GM18861 (cell line): ENCODE data around the gene DPYSL3.
"Not testable (repeated sequence)": the region's sequence is repeated elsewhere in the genome, so short reads cannot be mapped to it uniquely, and the experiment has no call there.

ENCODE experiments used
- ATAC-seq: cut with Tn5 transposase; IDR thresholded peaks from one replicate; pipeline ENCODE4 v1.9.1; 2021; ENCODE audit not compliant: unreplicated experiment

The DPYSL3 gene

DNA sequence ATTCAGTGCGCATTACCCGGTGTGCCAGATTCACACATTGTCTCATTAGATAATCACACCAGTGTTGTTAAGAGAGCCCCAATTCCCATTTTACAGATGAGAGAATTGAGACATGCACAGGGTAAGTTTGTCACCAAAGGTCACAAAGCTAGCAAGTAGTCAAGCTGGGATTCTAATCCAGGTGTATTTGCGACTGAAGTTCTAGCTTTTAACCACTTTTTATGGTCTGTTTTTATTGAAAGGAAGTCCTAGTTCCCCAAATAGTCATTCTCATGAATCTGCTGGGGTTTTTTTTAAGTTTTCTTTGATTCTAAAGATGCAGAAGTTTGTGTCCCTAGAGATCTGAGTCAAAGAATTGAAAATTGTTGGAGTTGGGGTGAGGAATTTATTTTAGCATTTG, 136.5 kb downstream of the DPYSL3 start:
- ATAC-seq: no peak

DNA sequence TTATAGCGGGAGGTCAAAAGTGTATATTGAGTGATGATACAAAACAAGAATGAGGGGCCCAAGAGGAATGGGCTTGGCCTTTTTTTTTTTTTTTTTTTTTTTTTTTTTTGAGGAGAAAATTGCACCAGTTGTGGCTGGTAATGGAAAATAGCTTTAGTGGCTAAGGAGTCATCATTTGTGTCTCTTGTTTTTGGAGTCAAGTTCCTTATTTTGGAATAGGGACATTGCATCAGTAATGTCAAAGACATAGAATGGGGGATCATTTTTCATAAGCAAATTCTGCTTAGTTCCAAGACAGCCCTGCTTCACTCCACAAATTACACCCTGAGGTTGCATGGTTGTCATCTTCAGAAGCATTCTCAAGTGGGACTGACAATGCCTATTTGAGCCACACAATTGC, 137.7 kb downstream of the DPYSL3 start:
- no peak for ATAC-seq

- ATAC-seq: no peak
Observed at GRCh38 chr5:147371290-147371689, 138.6 kb downstream of the DPYSL3 start.

GRCh38 chr5:147369742-147370374, 140.0 kb downstream of the DPYSL3 start:
- ATAC-seq: no peak

- ATAC-seq: not testable (repeated sequence)
Observed at GRCh38 chr5:147367381-147367780, 142.5 kb downstream of the DPYSL3 start.

DNA sequence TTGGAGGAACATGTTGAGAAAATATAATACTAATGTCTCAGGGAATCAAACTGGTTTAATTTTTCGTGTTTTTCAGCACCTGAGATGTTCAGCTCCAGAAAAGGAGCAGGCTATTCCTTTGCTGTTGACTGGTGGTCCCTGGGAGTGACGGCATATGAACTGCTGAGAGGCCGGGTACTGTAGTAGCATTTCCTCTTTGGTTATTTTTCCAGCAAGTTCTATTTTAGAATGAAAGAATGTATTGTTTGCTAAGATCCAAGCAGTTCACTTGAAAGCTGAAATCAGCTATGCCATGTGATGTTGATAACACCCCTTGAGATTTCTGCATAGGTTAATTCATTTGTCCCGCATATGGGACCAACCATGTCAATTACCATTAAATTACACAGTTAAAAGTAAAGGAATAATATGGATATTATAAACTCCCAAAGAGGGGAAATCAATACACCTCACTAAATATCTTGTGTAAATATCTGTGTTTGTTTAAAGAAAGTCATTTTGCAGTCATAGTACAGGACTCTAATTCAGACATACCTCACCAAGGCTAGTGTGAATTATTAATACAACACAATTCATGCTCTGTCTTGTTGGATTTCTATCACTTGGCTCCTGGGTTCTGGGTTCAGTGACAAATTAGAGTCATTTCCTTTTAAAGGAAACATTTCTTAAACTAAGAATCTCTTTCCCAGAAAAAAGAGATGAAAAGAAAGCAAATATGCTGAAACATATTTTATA, 148.3 kb downstream of the DPYSL3 start:
- no peak for ATAC-seq

GRCh38 chr5:147360816-147361215, 149.1 kb downstream of the DPYSL3 start:
- ATAC-seq: no peak

- ATAC-seq: no peak
Observed at GRCh38 chr5:147359581-147359980, 150.3 kb downstream of the DPYSL3 start.

GRCh38 chr5:147359101-147359500, 150.8 kb downstream of the DPYSL3 start:
- no peak for ATAC-seq

- no peak for ATAC-seq
Observed at GRCh38 chr5:147349241-147349640, 160.6 kb downstream of the DPYSL3 start.

DNA sequence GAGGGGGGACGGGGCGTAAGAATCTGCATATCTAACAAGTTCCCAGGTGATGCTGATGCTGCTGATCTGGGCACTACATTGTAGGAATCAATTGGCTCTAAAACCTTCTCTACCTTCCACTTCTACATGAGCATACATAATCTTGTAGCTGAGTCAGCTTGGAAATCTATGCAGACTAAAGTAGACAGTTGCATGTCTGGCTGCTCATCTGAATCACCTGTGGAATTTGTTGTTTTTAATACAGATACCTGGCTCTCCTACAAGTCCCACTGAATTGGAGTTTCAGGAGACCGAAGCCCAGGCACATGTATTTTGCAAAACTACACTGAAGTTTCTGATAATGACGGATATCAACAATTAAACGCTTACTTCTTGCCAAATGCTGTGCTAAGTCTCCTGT, 161.4 kb downstream of the DPYSL3 start:
- ATAC-seq: no peak

DNA sequence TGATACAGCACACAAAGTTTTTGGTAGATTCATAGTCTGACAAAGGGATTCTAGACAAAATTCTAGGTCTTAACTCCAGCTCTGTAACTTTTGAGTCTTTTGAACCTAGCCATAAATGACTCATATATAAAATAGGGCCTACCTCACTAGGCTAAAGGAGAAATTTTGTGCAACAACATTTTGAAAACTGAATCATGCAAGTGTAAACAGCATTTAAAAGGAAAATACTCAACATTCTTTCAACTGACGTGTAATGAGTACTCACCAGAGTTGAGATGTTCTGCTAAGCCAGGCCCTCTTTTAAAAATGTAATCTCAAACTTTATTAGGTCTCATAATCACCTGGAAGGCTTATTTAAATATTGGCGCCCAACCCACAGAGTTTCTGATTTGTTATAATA, 161.8 kb downstream of the DPYSL3 start:
- no peak for ATAC-seq

GRCh38 chr5:147346006-147346561, 163.8 kb downstream of the DPYSL3 start:
- ATAC-seq: no peak

DNA sequence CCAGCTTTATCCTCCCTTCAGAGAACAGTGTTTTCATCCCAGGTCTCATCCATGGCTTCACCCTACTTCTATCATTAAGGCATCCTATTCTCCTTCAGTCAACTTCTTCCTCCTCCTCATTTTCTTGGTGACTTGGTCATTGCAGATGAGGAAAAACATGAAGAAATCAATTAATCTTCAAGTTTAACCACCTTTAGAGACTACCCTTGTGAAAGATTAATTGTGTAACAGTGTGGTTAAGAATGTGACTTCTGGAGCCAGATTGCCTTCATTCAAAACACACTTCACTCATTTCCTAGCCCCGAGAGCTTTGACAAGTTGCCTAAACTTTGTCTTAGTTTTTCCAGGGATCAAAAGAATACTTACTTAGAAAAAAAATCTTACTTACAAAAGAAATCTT, 165.0 kb downstream of the DPYSL3 start:
- no peak for ATAC-seq

- no peak for ATAC-seq
Observed at GRCh38 chr5:147341345-147341744, 168.5 kb downstream of the DPYSL3 start.

DNA sequence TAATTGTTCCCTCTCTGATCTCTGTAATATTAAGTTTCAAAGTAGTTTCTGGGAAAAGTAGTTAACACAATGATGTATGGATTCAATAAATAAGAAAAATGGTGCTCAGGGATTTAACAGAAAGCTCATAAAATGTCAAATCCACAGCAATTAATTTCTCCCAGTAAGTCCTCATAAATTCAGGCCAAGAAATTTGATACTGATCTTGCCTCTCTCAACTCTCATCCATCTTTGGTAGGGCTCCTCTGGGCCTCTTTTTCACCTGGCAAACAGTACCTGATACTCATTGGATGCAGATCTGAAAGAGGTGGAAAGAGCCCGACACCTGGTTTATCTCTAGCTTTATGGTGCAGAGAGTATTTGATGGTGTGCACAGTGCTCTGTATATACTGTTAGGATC, 168.9 kb downstream of the DPYSL3 start:
- ATAC-seq: no peak
